Uterus (tissue), 4 donors: ENCODE data around the gene ZC3H7B. TPM values are rescaled to one million over a fixed set of nuclear protein-coding genes. Genes with fewer than 3 reads are reported as not detected.

ENCODE experiments used
- DNase-seq, 2 donors: peaks; one replicate each; pipeline ENCODE4 v3.0.0-alpha.2; 2019 to 2020
- H3K27ac ChIP-seq, 2 donors: fragments of 200-600 bp; sonication (generic); 1 replicate in 1 of 2; 2 replicates in 1 of 2; pipeline ENCODE4 v1.5.1; 2016 to 2018
- H3K27me3 ChIP-seq, 2 donors: fragments of 200-600 bp; sonication (generic); one replicate each; pipeline ENCODE4 v1.5.1; 2018 to 2019; ENCODE audit warnings: control low read depth in 1 of 2
- H3K36me3 ChIP-seq, 2 donors: fragments of 200-600 bp; sonication (generic); one replicate each; pipeline ENCODE4 v1.5.1; 2019; ENCODE audit warnings: control low read depth in 1 of 2
- H3K4me1 ChIP-seq, 2 donors: fragments of 200-600 bp; sonication (generic); one replicate each; pipeline ENCODE4 v1.5.1; 2018 to 2019; ENCODE audit warnings: control low read depth in 1 of 2
- H3K4me3 ChIP-seq, 2 donors: fragments of 200-600 bp; sonication (generic); 1 replicate in 1 of 2; 2 replicates in 1 of 2; pipeline ENCODE4 v1.5.1; 2018 to 2019; ENCODE audit warnings: mild to moderate bottlenecking in 1 of 2
- H3K9me3 ChIP-seq, 2 donors: fragments of 200-600 bp; sonication (generic); one replicate each; pipeline ENCODE4 v1.5.1; 2019; ENCODE audit warnings: control low read depth in 1 of 2
- CTCF ChIP-seq, 4 experiments: fragments of 200-600 bp in 2 of 4; fragments of 450-650 bp in 2 of 4; sonication (generic) in 2 of 4; IDR thresholded peaks; one replicate each; pipeline ENCODE4 v1.5.1; 2016 to 2019; ENCODE audit warnings: antibody characterized with exemption in 4 of 4, mild to moderate bottlenecking in 2 of 4, moderate library complexity in 1 of 4
- POLR2A ChIP-seq, 2 donors: fragments of 450-650 bp; IDR thresholded peaks; one replicate each; pipeline ENCODE4 v1.6.1; 2016; ENCODE audit warnings: antibody characterized with exemption in 2 of 2, mild to moderate bottlenecking in 1 of 2, moderate library complexity in 1 of 2
- intact Hi-C: fragments of 100-400 bp; cut with DNase I; formaldehyde crosslinking; loops from one replicate; pipeline ENCODE4 v1.15.1; 2023; ENCODE audit warnings: low total_unique reads
- total RNA-seq, 4 donors: library from RNA; depleted of rRNA in 3 of 4; stranded (reverse); fragments of >200 nt in 3 of 4; gene quantifications; one replicate each; pipeline versions ENCODE4 v1.1.0 to v1.2.4, GENCODE V29; 2014 to 2023
- donor health status: DM: yes; HTN: yes; CAD: no.

ZC3H7B gene
- total RNA-seq, 4 donors from 2014 or later, result 14.1 to 74.1 (median 28.2) TPM

- no peak overlapping the region for H3K4me3 ChIP-seq
- TF ChIP-seq CTCF (IDR thresholded peaks at IDR 0.05) (no peak), POLR2A (IDR thresholded peaks at IDR 0.05) (no peak)
- DNase-seq, result no peak
- no peaks in the 10 kb centered on the region for H3K36me3 ChIP-seq
- no peaks in the 10 kb centered on the region for H3K9me3 ChIP-seq
- no peaks in the 10 kb centered on the region for H3K4me1 ChIP-seq
- no peak overlapping the region for H3K27ac ChIP-seq
- H3K27me3 ChIP-seq, result no peaks in the 10 kb centered on the region
- intact Hi-C loops, result no loop called here
Measured at GRCh38 chr22:41274856-41275255, 26.5 kb upstream of the ZC3H7B start.

- no peaks in the 10 kb centered on the region for H3K9me3 ChIP-seq
- no peaks in the 10 kb centered on the region for H3K27me3 ChIP-seq
- TF ChIP-seq CTCF (IDR thresholded peaks at IDR 0.05) (no peak), POLR2A (IDR thresholded peaks at IDR 0.05) (no peak)
- no peaks in the 10 kb centered on the region for H3K4me1 ChIP-seq
- no peak overlapping the region for H3K4me3 ChIP-seq
- no peak for DNase-seq
- no peaks in the 10 kb centered on the region for H3K36me3 ChIP-seq
- intact Hi-C loops, result no loop called here
- H3K27ac ChIP-seq, result no peak overlapping the region
Measured at GRCh38 chr22:41280065-41280464, 21.3 kb upstream of the ZC3H7B start.

GRCh38 chr22:41280854-41281253 is 20.5 kb upstream of the ZC3H7B start:
- no peaks in the 10 kb centered on the region for H3K36me3 ChIP-seq
- H3K4me1 ChIP-seq, result no peaks in the 10 kb centered on the region
- no peak overlapping the region for H3K4me3 ChIP-seq
- DNase-seq, result no peak
- H3K27me3 ChIP-seq, result no peaks in the 10 kb centered on the region
- no peaks in the 10 kb centered on the region for H3K9me3 ChIP-seq
- no peak overlapping the region for H3K27ac ChIP-seq
- no peak for TF ChIP-seq POLR2A (IDR thresholded peaks at IDR 0.05)
- no peak for TF ChIP-seq CTCF (IDR thresholded peaks at IDR 0.05)
- intact Hi-C loops, result no loop called here

- Histone ChIP-seq H3K4me1 (no peaks in the 10 kb centered on the region), H3K27ac (no peak overlapping the region), H3K9me3 (no peaks in the 10 kb centered on the region), H3K27me3 (no peaks in the 10 kb centered on the region), H3K36me3 (no peaks in the 10 kb centered on the region), H3K4me3 (no peak overlapping the region)
- no peak for DNase-seq
- intact Hi-C loops, result no loop called here
- no peak for TF ChIP-seq CTCF (IDR thresholded peaks at IDR 0.05)
- no peak for TF ChIP-seq POLR2A (IDR thresholded peaks at IDR 0.05)
Measured at GRCh38 chr22:41284465-41284864, 16.9 kb upstream of the ZC3H7B start.

GRCh38 chr22:41285441-41285819 is 15.9 kb upstream of the ZC3H7B start:
- Histone ChIP-seq H3K9me3 (no peaks in the 10 kb centered on the region), H3K27me3 (no peaks in the 10 kb centered on the region), H3K36me3 (no peaks in the 10 kb centered on the region), H3K27ac (peak overlapping the region; percentile 57 to 88), H3K4me1 (no peaks in the 10 kb centered on the region), H3K4me3 (peak overlapping the region; percentile 59 to 80)
- intact Hi-C loops, result no loop called here
- DNase-seq, result peak in 1 of 2 donors; percentile 46
- TF ChIP-seq CTCF (IDR thresholded peaks at IDR 0.05), result no peak
- TF ChIP-seq POLR2A (IDR thresholded peaks at IDR 0.05), result no peak
